GM23338 (cell line): ENCODE data around the gene ITGA1. TPM values are rescaled to one million over a fixed set of nuclear protein-coding genes. Genes with fewer than 3 reads are reported as not detected.

Experiments used
- ATAC-seq: fragments of 200-7000 bp; cut with Tn5 transposase; 3 replicates; pipeline ENCODE4 v1.9.1; 2020
- DNase-seq: peaks from one replicate; pipeline ENCODE4 v3.0.0-alpha.2; 2015; ENCODE audit warnings: low spot score
- H2AFZ ChIP-seq: fragments of 200-600 bp; sonication (generic); 2 replicates; pipeline ENCODE4 v1.8.0; 2016; ENCODE audit warnings: antibody characterized with exemption, mild to moderate bottlenecking, moderate library complexity
- H3F3A ChIP-seq: fragments of 200-600 bp; sonication (generic); replicated peaks from 2 replicates; pipeline ENCODE4 v1.8.0; 2017; ENCODE audit warnings: antibody characterized with exemption, mixed run types, low read depth
- H3K27ac ChIP-seq: fragments of 200-600 bp; sonication (generic); 2 replicates; pipeline ENCODE4 v1.6.1; 2016; ENCODE audit warnings: low read depth
- H3K27me3 ChIP-seq: fragments of 200-600 bp; sonication (generic); 2 replicates; pipeline ENCODE4 v1.8.0; 2016; ENCODE audit warnings: mild to moderate bottlenecking, mixed run types, moderate library complexity; ENCODE audit not compliant: insufficient read depth
- H3K36me3 ChIP-seq: fragments of 200-600 bp; sonication (generic); 2 replicates; pipeline ENCODE4 v1.8.0; 2016; ENCODE audit warnings: mild to moderate bottlenecking; ENCODE audit not compliant: insufficient read depth
- H3K4me1 ChIP-seq: fragments of 200-600 bp; sonication (generic); 2 replicates; pipeline ENCODE4 v1.8.0; 2016; ENCODE audit warnings: mild to moderate bottlenecking, moderate library complexity; ENCODE audit not compliant: insufficient read depth
- H3K4me2 ChIP-seq: fragments of 200-600 bp; sonication (generic); 2 replicates; pipeline ENCODE4 v1.7.1; 2017; ENCODE audit warnings: mixed run types
- H3K4me3 ChIP-seq: fragments of 200-600 bp; sonication (generic); 2 replicates; pipeline ENCODE4 v1.6.1; 2016; ENCODE audit warnings: mixed run types
- H3K79me2 ChIP-seq: fragments of 200-600 bp; sonication (generic); replicated peaks from 2 replicates; pipeline ENCODE4 v1.8.0; 2017; ENCODE audit warnings: mild to moderate bottlenecking; ENCODE audit not compliant: insufficient read depth
- H3K9me2 ChIP-seq: fragments of 200-600 bp; sonication (generic); 2 replicates; pipeline ENCODE4 v1.8.0; 2017; ENCODE audit not compliant: insufficient read depth
- H4K20me1 ChIP-seq: fragments of 200-600 bp; sonication (generic); replicated peaks from 2 replicates; pipeline ENCODE4 v1.8.0; 2017; ENCODE audit warnings: mild to moderate bottlenecking; ENCODE audit not compliant: insufficient read depth
- H3K27ac Mint-ChIP-seq: 2 replicates; pipeline ENCODE4 v1.8.0; 2020; ENCODE audit warnings: inconsistent platforms, mild to moderate bottlenecking, moderate library complexity, mixed read lengths
- H3K27me3 Mint-ChIP-seq: 3 replicates; pipeline ENCODE4 v1.8.0; 2022; ENCODE audit warnings: low read depth, mild to moderate bottlenecking, moderate library complexity, mixed read lengths, inconsistent platforms; ENCODE audit not compliant: insufficient read depth, poor library complexity
- H3K36me3 Mint-ChIP-seq: 3 replicates; pipeline ENCODE4 v1.8.0; 2021; ENCODE audit warnings: low read depth, mild to moderate bottlenecking, inconsistent platforms, moderate library complexity, mixed read lengths
- H3K4me1 Mint-ChIP-seq: 3 replicates; pipeline ENCODE4 v1.8.0; 2020; ENCODE audit warnings: mild to moderate bottlenecking, inconsistent platforms, mixed read lengths
- H3K4me3 Mint-ChIP-seq: 3 replicates; pipeline ENCODE4 v1.8.0; 2021; ENCODE audit warnings: moderate library complexity, mild to moderate bottlenecking, inconsistent platforms, mixed read lengths
- H3K9me3 Mint-ChIP-seq: 3 replicates; pipeline ENCODE4 v1.8.0; 2020; ENCODE audit warnings: moderate library complexity, mild to moderate bottlenecking, inconsistent platforms, mixed read lengths
- CREB1 ChIP-seq: fragments of 250-450 bp; sonication (Bioruptor Pico); IDR thresholded peaks from 2 replicates; pipeline ENCODE4 v1.5.0; 2020; ENCODE audit warnings: low read depth, mild to moderate bottlenecking, moderate library complexity
- EZH2 ChIP-seq: fragments of 200-600 bp; sonication (generic); IDR thresholded peaks from one replicate; pipeline ENCODE4 v1.8.0; 2017; ENCODE audit warnings: antibody characterized with exemption, mild to moderate bottlenecking, low read depth; ENCODE audit not compliant: unreplicated experiment
- POLR2AphosphoS5 ChIP-seq: IDR thresholded peaks from 2 replicates; pipeline ENCODE4 v1.6.1; 2016; ENCODE audit warnings: antibody characterized with exemption, low read depth
- STAT1 ChIP-seq: IDR thresholded peaks from one replicate; pipeline ENCODE4 v1.6.1; 2016; ENCODE audit warnings: antibody characterized with exemption; ENCODE audit not compliant: unreplicated experiment
- ZNF331 ChIP-seq: fragments of 250-450 bp; sonication (Bioruptor Pico); IDR thresholded peaks from 2 replicates; pipeline ENCODE4 v1.5.0; 2020; ENCODE audit warnings: low read depth, mild to moderate bottlenecking, moderate library complexity
- polyA plus RNA-seq: library from polyadenylated mRNA; unstranded; fragments of >200 nt; fragmentation: Nextera tagmentation; extraction: Ambion mirVana; gene quantifications from 2 replicates; pipeline ENCODE4 v1.2.1, GENCODE V29; 2016
- total RNA-seq: library from RNA; depleted of rRNA; stranded (reverse); fragments of >200 nt; shearing (Covaris generic); gene quantifications from 2 replicates; pipeline ENCODE4 v1.2.3, GENCODE V29; 2014
- TF ChIP-seq, protein P1 (sequence below): fragments of 250-450 bp; sonication (Bioruptor Pico); IDR thresholded peaks from 2 replicates; pipeline ENCODE4 v1.5.0; 2020; ENCODE audit warnings: mild to moderate bottlenecking, moderate library complexity
- TF ChIP-seq, protein P2 (sequence below), 2 experiments: fragments of 200-600 bp in 1 of 2; sonication (generic) in 1 of 2; conservative IDR thresholded peaks; 2 replicates each; pipeline versions ENCODE4 v1.5.1 to v1.6.1; 2016 to 2017; ENCODE audit warnings: antibody characterized with exemption in 2 of 2, low read depth in 2 of 2, mild to moderate bottlenecking in 2 of 2, moderate library complexity in 1 of 2

Gene ITGA1
- total and polyA plus RNA-seq, 2 experiments from 2014 or later: 1.8 to 4.9 TPM

- TF ChIP-seq, protein P1, sequence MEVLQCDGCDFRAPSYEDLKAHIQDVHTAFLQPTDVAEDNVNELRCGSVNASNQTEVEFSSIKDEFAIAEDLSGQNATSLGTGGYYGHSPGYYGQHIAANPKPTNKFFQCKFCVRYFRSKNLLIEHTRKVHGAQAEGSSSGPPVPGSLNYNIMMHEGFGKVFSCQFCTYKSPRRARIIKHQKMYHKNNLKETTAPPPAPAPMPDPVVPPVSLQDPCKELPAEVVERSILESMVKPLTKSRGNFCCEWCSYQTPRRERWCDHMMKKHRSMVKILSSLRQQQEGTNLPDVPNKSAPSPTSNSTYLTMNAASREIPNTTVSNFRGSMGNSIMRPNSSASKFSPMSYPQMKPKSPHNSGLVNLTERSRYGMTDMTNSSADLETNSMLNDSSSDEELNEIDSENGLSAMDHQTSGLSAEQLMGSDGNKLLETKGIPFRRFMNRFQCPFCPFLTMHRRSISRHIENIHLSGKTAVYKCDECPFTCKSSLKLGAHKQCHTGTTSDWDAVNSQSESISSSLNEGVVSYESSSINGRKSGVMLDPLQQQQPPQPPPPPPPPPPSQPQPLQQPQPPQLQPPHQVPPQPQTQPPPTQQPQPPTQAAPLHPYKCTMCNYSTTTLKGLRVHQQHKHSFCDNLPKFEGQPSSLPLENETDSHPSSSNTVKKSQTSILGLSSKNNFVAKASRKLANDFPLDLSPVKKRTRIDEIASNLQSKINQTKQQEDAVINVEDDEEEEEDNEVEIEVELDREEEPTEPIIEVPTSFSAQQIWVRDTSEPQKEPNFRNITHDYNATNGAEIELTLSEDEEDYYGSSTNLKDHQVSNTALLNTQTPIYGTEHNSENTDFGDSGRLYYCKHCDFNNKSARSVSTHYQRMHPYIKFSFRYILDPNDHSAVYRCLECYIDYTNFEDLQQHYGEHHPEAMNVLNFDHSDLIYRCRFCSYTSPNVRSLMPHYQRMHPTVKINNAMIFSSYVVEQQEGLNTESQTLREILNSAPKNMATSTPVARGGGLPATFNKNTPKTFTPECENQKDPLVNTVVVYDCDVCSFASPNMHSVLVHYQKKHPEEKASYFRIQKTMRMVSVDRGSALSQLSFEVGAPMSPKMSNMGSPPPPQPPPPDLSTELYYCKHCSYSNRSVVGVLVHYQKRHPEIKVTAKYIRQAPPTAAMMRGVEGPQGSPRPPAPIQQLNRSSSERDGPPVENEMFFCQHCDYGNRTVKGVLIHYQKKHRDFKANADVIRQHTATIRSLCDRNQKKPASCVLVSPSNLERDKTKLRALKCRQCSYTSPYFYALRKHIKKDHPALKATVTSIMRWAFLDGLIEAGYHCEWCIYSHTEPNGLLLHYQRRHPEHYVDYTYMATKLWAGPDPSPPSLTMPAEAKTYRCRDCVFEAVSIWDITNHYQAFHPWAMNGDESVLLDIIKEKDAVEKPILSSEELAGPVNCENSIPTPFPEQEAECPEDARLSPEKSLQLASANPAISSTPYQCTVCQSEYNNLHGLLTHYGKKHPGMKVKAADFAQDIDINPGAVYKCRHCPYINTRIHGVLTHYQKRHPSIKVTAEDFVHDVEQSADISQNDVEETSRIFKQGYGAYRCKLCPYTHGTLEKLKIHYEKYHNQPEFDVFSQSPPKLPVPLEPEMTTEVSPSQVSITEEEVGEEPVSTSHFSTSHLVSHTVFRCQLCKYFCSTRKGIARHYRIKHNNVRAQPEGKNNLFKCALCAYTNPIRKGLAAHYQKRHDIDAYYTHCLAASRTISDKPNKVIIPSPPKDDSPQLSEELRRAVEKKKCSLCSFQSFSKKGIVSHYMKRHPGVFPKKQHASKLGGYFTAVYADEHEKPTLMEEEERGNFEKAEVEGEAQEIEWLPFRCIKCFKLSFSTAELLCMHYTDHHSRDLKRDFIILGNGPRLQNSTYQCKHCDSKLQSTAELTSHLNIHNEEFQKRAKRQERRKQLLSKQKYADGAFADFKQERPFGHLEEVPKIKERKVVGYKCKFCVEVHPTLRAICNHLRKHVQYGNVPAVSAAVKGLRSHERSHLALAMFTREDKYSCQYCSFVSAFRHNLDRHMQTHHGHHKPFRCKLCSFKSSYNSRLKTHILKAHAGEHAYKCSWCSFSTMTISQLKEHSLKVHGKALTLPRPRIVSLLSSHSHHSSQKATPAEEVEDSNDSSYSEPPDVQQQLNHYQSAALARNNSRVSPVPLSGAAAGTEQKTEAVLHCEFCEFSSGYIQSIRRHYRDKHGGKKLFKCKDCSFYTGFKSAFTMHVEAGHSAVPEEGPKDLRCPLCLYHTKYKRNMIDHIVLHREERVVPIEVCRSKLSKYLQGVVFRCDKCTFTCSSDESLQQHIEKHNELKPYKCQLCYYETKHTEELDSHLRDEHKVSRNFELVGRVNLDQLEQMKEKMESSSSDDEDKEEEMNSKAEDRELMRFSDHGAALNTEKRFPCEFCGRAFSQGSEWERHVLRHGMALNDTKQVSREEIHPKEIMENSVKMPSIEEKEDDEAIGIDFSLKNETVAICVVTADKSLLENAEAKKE (CRISPR knock-in tag): no peak
- TF ChIP-seq ZNF331 (CRISPR knock-in tag): no peak
- TF ChIP-seq STAT1: no peak
- TF ChIP-seq POLR2AphosphoS5: no peak
- no peak for TF ChIP-seq CREB1 (CRISPR knock-in tag)
These were observed 121.5 kb downstream of the ITGA1 start (continued) for GRCh38 chr5:52909192-52909591.

DNA sequence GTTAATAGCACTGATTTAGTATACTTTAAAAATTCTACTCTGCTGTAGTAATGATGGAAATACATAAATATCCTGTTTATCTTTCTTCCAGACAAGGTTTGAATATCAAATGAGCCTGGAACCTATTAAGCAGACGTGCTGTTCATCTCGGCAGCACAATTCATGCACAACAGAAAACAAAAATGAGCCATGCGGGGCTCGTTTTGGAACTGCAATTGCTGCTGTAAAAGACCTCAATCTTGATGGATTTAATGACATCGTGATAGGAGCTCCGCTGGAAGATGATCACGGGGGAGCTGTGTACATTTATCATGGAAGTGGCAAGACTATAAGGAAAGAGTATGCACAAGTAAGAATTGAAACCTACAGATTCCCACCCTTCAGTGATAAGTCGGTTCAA is 122.4 kb downstream of the ITGA1 start:
- Mint-ChIP-seq H3K27ac (no peak overlapping the region), H3K9me3 (no peaks in the 10 kb centered on the region), H3K27me3 (no peaks in the 10 kb centered on the region), H3K4me1 (no peaks in the 10 kb centered on the region), H3K36me3 (no peaks in the 10 kb centered on the region), H3K4me3 (no peak overlapping the region)
- no peaks in the 10 kb centered on the region for H3K79me2 ChIP-seq
- H3F3A ChIP-seq: no peaks in the 10 kb centered on the region
- no peak overlapping the region for H3K4me3 ChIP-seq
- H3K4me2 ChIP-seq: no peak overlapping the region
- no peaks in the 10 kb centered on the region for H3K36me3 ChIP-seq
- no peaks in the 10 kb centered on the region for H3K4me1 ChIP-seq
- no peaks in the 10 kb centered on the region for H3K27me3 ChIP-seq
- ATAC-seq: no peak
- no peaks in the 10 kb centered on the region for H4K20me1 ChIP-seq
- no peak for DNase-seq
- H3K9me2 ChIP-seq: no peaks in the 10 kb centered on the region
- no peak overlapping the region for H3K27ac ChIP-seq
- no peak overlapping the region for H2AFZ ChIP-seq
- TF ChIP-seq CREB1 (CRISPR knock-in tag) (no peak), POLR2AphosphoS5 (no peak), ZNF331 (CRISPR knock-in tag) (no peak), EZH2 (no peak), STAT1 (no peak)
- TF ChIP-seq, protein P1 (CRISPR knock-in tag): no peak
- TF ChIP-seq, protein P2, sequence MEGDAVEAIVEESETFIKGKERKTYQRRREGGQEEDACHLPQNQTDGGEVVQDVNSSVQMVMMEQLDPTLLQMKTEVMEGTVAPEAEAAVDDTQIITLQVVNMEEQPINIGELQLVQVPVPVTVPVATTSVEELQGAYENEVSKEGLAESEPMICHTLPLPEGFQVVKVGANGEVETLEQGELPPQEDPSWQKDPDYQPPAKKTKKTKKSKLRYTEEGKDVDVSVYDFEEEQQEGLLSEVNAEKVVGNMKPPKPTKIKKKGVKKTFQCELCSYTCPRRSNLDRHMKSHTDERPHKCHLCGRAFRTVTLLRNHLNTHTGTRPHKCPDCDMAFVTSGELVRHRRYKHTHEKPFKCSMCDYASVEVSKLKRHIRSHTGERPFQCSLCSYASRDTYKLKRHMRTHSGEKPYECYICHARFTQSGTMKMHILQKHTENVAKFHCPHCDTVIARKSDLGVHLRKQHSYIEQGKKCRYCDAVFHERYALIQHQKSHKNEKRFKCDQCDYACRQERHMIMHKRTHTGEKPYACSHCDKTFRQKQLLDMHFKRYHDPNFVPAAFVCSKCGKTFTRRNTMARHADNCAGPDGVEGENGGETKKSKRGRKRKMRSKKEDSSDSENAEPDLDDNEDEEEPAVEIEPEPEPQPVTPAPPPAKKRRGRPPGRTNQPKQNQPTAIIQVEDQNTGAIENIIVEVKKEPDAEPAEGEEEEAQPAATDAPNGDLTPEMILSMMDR (conservative IDR thresholded peaks at IDR 0.05; ENCODE audit: low read depth in 2 of 2): no peak
